ENCODE measurements around the gene NFATC4. TPM values are rescaled to one million over a fixed set of nuclear protein-coding genes. Genes with fewer than 3 reads are reported as not detected.

Gene NFATC4
- polyA plus RNA-seq, 1 donor from 2014 or later, result 0.22 TPM

- no peaks in the 10 kb centered on the region for H3K79me2 ChIP-seq (replicated peaks; ENCODE audit: insufficient read depth, low read length)
- H3K36me3 ChIP-seq (ENCODE audit: insufficient read depth, low read length), result no peaks in the 10 kb centered on the region
- peak overlapping the region; percentile 40 for H2AFZ ChIP-seq (ENCODE audit: low read depth, low read length)
- no peaks in the 10 kb centered on the region for H3K9me2 ChIP-seq (ENCODE audit: insufficient read depth, low read length)
- H3K27ac ChIP-seq (ENCODE audit: low read length), result no peak overlapping the region
- H3K9ac ChIP-seq (ENCODE audit: low read length), result peak overlapping the region; percentile 56
- H3K4me3 ChIP-seq (ENCODE audit: low read length), result peak overlapping the region; percentile 61
- no peaks in the 10 kb centered on the region for H4K20me1 ChIP-seq (ENCODE audit: insufficient read depth)
- no peaks in the 10 kb centered on the region for H3F3A ChIP-seq (ENCODE audit: insufficient read depth, low read length, poor library complexity, severe bottlenecking)
- TF ChIP-seq RAD21 (conservative IDR thresholded peaks at IDR 0.05) (no peak), EP300 (conservative IDR thresholded peaks at IDR 0.05; ENCODE audit: poor library complexity, severe bottlenecking) (no peak), MXI1 (conservative IDR thresholded peaks at IDR 0.05; ENCODE audit: poor library complexity, severe bottlenecking) (no peak), POLR2AphosphoS5 (IDR thresholded peaks at IDR 0.05) (no peak), CTCF (IDR thresholded peaks at IDR 0.05; ENCODE audit: poor library complexity, severe bottlenecking) (no peak), TAF1 (IDR thresholded peaks at IDR 0.05; ENCODE audit: low read depth) (no peak)
- peaks cover 23% of the 10 kb centered on the region for H3K27me3 ChIP-seq (ENCODE audit: insufficient read depth, low read depth, low read length)
- peak overlapping the region; percentile 35 for H3K4me2 ChIP-seq (ENCODE audit: low read length)
- no peaks in the 10 kb centered on the region for H3K9me3 ChIP-seq (ENCODE audit: low read length)
Measured at GRCh38 chr14:24368562-24369252, 723 bp downstream of the NFATC4 start.

- Histone ChIP-seq H3K27ac (ENCODE audit: low read length) (no peak overlapping the region), H4K20me1 (ENCODE audit: insufficient read depth) (no peaks in the 10 kb centered on the region), H3K9me2 (ENCODE audit: insufficient read depth, low read length) (no peaks in the 10 kb centered on the region), H2AFZ (ENCODE audit: low read depth, low read length) (no peak overlapping the region), H3K4me3 (ENCODE audit: low read length) (peak overlapping the region; percentile 61), H3K27me3 (ENCODE audit: insufficient read depth, low read depth, low read length) (peaks cover 23% of the 10 kb centered on the region), H3K4me2 (ENCODE audit: low read length) (no peak overlapping the region), H3K36me3 (ENCODE audit: insufficient read depth, low read length) (no peaks in the 10 kb centered on the region), H3K79me2 (replicated peaks; ENCODE audit: insufficient read depth, low read length) (no peaks in the 10 kb centered on the region), H3F3A (ENCODE audit: insufficient read depth, low read length, poor library complexity, severe bottlenecking) (no peaks in the 10 kb centered on the region), H3K9ac (ENCODE audit: low read length) (peak overlapping the region; percentile 56), H3K9me3 (ENCODE audit: low read length) (no peaks in the 10 kb centered on the region)
- TF ChIP-seq SMC3 (conservative IDR thresholded peaks at IDR 0.05; ENCODE audit: poor library complexity) (no peak), TAF1 (IDR thresholded peaks at IDR 0.05; ENCODE audit: low read depth) (no peak), REST (IDR thresholded peaks at IDR 0.05; ENCODE audit: borderline replicate concordance) (no peak), MXI1 (conservative IDR thresholded peaks at IDR 0.05; ENCODE audit: poor library complexity, severe bottlenecking) (no peak), RAD21 (conservative IDR thresholded peaks at IDR 0.05) (no peak), EZH2 (IDR thresholded peaks at IDR 0.05; ENCODE audit: borderline replicate concordance, insufficient read depth, low read length, poor library complexity, severe bottlenecking) (no peak), EP300 (conservative IDR thresholded peaks at IDR 0.05; ENCODE audit: poor library complexity, severe bottlenecking) (no peak), POLR2AphosphoS5 (IDR thresholded peaks at IDR 0.05) (no peak), CTCF (IDR thresholded peaks at IDR 0.05; ENCODE audit: poor library complexity, severe bottlenecking) (no peak)
Measured at GRCh38 chr14:24369463-24369862, 1.5 kb downstream of the NFATC4 start.

Measured in neural cell (in vitro differentiated cells).